NCI-H774 (cell line): ENCODE data around the gene ST3GAL3.

Source experiments
- DNase-seq: peaks from one replicate; lab custom pipeline; 2025; lab: John Stamatoyannopoulos, UW

Gene ST3GAL3

DNA sequence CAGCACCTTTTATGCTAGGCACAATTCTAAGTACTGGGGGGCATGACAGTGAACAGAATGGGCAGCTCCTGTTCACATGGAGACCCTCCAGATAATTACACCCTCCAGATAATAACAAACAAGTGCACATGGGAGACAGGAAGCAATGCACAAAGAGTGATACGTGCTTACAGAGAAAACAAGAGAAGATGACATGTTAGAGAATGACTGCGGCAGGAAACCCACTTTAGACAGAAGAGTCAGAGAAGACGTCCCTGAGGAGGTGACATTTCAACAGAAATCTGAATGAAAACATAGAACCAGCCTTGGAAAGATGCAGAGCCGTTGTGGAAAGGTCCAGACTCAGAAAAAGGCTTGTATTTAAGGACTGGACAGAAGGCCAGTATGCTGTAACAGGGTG lies 171.5 kb downstream of the ST3GAL3 start:
- DNase-seq = peak; percentile 85

DNA sequence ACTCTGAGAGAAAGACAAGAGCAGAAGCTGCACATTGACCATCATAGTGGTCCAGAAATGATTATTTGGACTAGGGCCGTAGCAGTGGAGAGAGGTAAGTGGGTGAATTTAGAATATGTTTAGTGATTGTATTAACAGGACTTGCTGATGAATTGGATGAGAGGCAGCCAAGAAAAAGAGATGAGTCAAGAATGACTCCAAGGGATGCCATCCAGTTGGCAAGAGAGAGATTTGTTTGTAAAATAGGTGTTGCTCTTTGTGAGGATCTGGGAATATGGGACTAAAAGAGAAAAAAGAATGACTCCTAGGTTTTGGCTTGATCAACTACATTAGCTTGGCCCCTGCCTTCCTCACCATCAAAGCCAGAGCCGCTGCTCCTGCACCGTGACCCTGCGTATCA lies 172.1 kb downstream of the ST3GAL3 start:
- DNase-seq = no peak

DNA sequence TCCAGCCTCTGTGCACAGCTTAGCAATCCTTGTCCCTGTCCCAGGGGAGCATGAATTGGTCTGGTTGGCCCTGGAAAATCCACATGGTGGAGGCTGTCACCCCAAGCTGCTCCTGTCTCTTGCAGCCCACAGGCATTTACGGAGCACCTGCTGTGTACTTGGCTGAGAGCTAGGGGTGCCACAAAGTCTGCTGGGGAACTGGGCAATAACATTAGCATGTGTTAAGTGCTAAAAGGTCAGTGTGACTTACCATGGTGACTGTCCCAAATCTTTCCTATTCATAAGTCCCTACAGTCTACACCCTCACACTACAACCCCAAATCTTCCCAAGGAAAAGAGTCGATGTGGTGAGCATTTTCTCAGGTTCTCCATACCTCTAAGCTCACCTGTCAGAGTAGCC lies 172.7 kb downstream of the ST3GAL3 start:
- no peak for DNase-seq

DNA sequence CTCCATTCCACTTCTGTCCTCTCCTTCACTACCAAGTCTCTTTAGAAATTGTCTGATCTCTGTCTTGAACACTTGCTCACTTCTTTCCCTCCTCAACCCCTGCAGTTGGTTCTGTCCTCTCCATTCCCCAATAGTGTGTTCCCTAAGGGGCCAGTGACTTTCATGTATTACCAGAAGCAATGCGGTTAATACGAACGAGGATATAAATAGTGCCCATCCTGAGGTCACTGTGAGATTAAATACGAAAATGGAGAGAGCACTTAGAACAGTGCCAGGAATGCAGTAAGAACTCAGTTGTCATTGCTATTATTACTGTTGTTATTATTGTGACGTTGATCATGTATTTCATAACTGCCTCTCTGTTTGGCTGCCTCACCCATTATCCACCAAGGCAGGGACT lies 173.3 kb downstream of the ST3GAL3 start:
- no peak for DNase-seq

DNA sequence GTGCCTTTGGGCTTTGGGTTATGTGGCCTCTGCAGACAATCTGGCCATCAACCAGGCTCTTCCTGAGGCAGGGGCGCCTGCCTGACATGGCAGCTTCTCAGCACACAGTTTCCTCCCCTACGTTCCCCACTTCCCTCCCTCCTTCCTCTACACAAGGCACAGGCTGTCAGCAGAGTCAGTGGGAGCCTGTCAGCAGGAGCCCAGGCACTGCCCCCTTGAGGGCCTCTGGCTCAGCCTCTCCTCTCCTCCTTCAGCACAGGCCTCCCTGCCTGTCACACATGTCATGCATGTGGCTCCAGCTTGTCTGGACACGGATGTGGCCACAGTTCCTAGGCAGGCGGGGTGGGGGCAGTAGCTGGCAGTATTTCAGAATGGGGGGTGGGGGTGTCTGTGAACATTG lies 174.1 kb downstream of the ST3GAL3 start:
- DNase-seq = no peak

GRCh38 chr1:43882763-43883162 lies 175.4 kb downstream of the ST3GAL3 start:
- DNase-seq = no peak

DNA sequence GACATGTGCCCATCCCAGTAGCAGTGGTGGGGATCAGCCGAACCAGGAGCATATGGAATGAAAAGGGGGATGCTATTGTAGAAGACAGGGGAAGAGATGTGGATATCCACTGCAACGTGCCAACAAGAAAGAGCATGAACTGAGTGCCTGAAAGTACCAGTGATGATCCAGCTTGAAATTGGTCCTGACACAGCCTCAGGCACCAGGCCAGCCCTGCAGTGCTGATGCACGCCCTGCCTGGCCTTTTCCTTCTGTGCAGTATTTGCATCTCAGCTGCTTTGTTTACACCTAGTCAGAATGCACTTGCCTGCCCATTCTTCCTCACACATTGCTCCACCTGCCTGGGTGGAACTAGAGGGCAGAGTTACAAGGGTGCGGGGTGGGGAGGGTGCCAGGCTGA lies 176.0 kb downstream of the ST3GAL3 start:
- peak; percentile 41 for DNase-seq

DNA sequence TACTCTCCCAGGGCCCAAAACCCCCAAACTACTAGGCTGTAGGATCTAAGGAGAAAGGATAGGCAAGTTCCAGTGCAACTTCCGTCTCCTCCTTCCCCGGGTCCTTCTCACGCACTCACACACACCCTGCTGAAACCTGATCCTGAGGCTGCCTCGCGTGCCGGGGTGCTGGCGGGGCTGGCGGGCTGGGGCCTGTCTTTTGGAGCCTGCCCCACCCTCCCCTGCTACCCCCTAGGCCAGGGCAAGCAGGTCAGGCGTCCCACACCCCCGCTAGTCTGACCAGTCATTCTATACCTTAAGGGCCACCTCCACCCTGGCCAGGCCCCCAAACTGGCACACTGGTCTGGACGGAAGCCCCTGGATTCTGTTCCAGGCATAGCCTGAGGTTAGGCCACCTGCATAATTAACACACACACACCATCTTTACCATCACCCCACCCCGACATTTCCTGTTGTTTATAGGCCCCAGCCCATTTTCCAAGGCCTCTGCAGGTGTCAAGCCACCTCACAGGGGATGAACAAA lies 178.0 kb downstream of the ST3GAL3 start:
- DNase-seq = no peak

DNA sequence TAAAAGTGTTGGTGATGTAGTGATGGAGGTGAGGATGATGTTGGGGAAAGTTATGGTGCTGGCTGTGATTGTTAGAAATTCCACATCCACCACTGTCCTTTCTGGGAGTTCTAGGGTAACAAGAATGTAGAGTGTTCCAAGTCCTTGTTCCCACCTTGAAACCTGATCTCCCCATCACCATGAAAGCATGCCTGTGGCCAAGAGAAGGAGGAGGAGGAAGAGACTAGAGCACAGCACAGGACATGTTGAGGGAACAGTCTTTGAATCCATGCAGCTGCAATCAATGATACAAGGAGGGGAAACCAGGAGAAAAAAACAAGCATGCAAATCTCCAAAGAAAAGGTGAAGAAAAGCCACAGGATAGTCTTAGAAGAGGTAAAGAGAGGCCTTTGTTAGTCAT lies 180.4 kb downstream of the ST3GAL3 start:
- no peak for DNase-seq

DNA sequence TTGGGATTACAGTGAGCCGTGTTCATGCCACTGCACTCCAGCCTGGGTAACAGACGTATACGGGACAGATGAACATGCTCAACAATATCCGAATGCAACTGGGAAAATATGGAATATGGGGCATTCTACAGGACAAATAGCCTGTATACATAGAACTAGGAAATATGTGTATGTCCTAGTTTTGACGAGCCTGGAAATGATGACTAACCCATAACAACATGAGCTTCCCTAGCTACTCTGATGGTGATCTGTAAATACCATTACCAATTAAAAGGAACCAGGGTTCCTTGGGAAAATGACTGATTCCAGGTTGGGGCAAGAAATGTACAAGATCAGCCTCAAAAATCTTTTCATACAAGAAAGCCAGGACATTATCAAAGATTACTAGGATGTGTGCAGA lies 183.5 kb downstream of the ST3GAL3 start:
- no peak for DNase-seq

DNA sequence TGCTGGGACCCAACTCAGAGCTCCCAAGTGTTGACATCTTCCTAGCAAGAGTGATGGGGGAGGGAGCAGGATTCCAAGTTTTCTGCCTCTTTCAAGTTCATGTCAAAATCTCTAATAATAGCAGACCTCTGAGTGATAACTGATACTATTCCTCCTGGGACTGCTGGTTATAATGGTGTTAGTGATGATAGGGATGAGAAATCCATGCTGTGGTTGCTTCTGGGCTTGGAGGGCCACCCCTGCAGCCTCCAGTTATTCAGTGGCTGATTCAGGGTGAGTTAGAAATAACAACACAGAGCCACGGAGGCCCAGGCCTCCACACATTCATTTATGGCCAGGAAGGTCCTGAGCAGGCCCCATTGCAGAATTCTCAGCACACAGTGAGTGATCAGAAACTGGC lies 185.7 kb downstream of the ST3GAL3 start:
- DNase-seq = no peak

- DNase-seq = no peak
Measured at GRCh38 chr1:43898981-43899380, 191.6 kb downstream of the ST3GAL3 start.

DNA sequence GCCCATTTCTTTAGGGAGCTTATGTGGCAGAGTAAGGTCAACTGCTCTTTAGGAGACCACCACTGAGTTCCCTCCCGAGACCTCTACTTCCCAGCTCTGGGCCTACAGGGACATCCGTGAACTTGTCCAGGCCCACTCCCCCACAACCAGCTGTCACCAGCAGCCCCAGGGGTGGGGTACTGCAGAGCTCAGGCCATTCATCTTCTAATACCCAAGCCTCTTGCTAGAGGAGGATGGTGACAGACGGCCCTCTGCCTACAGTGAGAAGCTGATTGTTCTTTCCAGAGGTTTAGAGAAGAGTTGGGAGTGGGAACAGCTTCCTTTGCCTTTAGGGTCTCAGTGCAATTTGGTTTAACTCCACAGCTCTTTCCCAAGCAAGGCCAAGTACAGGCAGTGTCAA lies 193.1 kb downstream of the ST3GAL3 start:
- DNase-seq = no peak

DNA sequence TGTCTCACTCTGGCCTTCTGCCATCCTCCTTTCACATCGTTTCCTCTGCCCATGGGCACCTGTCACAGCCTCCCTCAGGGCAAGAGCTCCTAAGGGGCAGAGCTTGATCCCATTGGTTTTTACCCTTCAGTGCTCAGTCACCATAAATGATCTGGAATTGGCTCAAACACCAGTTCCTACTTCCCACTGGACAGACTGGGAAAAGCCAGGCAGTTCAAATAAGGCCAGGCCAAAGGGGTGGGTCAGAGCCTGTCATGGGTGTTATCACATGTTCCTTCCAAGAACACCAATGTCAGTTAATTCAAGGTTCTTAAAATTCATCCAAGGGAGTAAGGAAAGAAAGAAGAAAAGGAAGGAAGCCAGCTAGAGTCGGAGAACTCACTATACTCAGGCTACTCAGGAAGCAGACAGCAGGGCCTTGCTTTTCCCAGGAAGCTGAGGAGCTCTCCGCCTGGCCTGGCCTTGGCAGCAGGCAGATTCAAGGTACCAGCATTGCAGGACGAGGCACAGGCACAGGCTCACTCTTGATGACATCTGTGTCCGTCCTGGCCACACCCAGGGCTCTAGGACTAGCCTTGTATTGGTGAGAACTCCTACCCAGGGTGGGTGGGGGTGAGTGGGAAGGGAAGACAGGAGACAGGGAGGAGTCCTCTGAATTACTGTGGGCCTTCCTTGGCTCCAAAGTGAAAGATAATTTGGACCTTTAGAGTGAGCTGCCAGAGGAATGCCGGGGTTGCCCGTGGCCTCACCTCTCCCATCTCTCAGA lies 194.0 kb downstream of the ST3GAL3 start:
- no peak for DNase-seq

DNA sequence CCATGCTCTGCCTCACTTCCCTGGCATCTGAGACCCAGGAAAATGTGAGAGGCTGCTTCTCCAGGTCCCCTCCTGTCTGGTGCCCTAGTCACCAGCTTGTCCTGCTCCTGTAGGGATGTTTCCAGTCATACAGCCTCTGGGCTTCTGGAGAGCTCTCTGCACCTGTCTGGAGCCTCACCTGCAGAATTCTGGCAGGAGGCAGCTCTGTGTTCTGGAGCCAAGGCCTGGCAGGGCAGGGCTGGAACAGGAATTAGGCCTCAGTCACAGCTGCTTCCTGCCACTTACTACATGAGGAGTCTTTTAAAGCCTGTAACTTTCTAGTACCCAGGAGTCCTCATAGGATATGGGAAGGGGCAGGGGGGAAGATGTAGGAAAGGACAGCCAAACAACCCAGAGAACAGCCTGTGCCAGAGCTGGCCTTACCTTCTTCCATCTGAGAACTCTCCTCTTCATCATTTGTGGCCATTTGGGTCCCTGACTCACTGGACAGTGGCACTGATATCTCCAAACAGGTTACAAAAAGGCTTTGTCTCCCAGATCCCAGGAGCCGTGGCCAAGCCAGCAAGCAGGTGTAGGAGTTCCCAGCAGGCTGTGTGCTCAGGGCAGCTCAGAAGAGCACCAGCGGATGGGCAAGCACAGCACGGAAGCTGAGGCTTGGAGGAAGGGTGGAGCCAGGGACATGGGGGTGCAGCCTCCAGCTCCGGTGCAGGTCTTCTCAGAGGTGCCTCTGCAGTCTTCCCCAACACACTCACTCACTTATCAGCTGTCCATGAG lies 194.9 kb downstream of the ST3GAL3 start:
- DNase-seq = no peak

GRCh38 chr1:43904660-43905551 lies 197.6 kb downstream of the ST3GAL3 start:
- no peak for DNase-seq

- DNase-seq = no peak
Measured at GRCh38 chr1:43908226-43908625, 200.9 kb downstream of the ST3GAL3 start.

GRCh38 chr1:43908858-43909257 lies 201.5 kb downstream of the ST3GAL3 start:
- no peak for DNase-seq

GRCh38 chr1:43910343-43910742 lies 203.0 kb downstream of the ST3GAL3 start:
- no peak for DNase-seq

GRCh38 chr1:43912607-43913006 lies 205.3 kb downstream of the ST3GAL3 start:
- no peak for DNase-seq

DNA sequence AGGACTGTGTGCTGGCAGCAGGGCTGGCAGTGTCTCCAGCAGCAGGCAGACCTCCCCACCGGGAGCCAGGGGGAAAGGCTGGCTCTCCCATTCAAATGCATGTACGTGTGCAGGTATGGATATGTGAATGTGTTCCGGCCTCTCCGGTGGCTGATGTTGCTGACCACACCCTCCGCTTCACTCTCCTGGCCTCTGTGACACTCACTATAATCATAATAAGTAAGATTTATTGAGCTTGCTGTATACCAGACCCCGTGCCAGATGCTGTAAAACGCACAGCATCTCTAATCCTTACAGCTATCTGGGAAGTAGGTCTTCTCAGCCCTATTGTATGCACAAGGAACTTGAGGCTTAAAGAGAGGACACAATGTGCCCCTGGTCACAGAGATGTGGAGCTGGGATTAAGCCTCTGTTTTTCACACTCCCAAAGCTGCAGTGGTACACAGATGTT lies 205.7 kb downstream of the ST3GAL3 start:
- DNase-seq = no peak

- DNase-seq = no peak
Measured at GRCh38 chr1:43913666-43914360, 206.5 kb downstream of the ST3GAL3 start.
